HG03108 (cell line): ENCODE measurements around the gene ARID3A.

Experiments
- ATAC-seq: cut with Tn5 transposase; IDR thresholded peaks from one replicate; pipeline ENCODE4 v1.9.1; 2021; ENCODE audit warnings: moderate library complexity; ENCODE audit not compliant: unreplicated experiment

The ARID3A gene

DNA sequence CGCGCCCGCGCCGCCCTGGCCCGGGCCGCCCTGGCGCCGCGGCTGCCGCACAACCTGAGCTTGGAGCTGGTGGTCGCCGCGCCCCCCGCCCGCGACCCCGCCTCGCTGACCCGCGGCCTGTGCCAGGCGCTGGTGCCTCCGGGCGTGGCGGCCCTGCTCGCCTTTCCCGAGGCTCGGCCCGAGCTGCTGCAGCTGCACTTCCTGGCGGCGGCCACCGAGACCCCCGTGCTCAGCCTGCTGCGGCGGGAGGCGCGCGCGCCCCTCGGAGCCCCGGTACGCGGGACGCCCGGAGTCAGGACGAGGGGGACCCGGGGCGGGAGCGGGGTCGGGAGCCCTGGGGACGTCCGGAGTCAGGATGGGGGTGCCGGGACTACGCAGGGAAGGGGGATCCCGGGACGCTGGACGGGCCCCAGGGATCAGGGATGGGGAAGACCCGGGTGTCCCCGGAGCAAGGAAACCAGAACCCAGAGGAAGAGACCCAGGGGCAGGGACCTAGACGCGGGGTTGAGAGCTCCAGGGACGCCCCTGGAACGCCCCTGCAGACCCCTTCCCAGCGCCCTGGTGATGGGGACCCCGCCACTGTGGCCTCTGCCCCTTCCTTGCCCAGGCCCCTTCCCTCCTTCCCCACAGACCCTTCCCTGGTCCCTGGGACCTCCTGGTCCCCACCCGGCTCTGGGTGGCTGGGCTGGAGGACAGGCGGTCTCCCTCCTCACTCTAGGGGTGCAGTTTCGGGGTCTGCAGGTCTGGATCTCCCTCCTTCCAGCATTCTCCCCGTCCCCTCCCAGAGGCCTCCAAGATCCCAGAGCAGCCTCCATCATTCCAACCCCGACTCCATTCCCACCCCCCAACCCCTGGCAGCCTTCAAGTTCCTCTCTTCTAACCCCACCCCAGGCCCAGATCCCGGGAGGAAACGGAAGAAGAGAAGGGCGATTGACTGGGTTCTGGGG lies 75.0 kb downstream of the ARID3A start:
- no peak for ATAC-seq

- no peak for ATAC-seq
Observed at GRCh38 chr19:1001538-1002166, 75.8 kb downstream of the ARID3A start.

- ATAC-seq = no peak
Observed at GRCh38 chr19:1002600-1002999, 76.8 kb downstream of the ARID3A start.

- no peak for ATAC-seq
Observed at GRCh38 chr19:1003283-1003682, 77.4 kb downstream of the ARID3A start.

- no peak for ATAC-seq
Observed at GRCh38 chr19:1004204-1004802, 78.5 kb downstream of the ARID3A start.

DNA sequence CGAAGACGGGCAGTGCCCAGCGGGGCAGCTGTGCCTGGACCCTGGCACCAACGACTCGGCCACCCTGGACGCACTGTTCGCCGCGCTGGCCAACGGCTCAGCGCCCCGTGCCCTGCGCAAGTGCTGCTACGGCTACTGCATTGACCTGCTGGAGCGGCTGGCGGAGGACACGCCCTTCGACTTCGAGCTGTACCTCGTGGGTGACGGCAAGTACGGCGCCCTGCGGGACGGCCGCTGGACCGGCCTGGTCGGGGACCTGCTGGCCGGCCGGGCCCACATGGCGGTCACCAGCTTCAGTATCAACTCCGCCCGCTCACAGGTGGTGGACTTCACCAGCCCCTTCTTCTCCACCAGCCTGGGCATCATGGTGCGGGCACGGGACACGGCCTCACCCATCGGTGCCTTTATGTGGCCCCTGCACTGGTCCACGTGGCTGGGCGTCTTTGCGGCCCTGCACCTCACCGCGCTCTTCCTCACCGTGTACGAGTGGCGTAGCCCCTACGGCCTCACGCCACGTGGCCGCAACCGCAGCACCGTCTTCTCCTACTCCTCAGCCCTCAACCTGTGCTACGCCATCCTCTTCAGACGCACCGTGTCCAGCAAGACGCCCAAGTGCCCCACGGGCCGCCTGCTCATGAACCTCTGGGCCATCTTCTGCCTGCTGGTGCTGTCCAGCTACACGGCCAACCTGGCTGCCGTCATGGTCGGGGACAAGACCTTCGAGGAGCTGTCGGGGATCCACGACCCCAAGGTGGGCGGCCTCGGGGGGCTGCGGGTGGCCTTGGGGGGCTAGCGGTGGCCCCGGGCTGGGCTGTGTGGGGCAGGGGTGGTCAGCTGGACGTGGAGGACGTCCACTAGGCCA lies 79.2 kb downstream of the ARID3A start:
- no peak for ATAC-seq

GRCh38 chr19:1006711-1007398 lies 81.0 kb downstream of the ARID3A start:
- ATAC-seq = no peak

DNA sequence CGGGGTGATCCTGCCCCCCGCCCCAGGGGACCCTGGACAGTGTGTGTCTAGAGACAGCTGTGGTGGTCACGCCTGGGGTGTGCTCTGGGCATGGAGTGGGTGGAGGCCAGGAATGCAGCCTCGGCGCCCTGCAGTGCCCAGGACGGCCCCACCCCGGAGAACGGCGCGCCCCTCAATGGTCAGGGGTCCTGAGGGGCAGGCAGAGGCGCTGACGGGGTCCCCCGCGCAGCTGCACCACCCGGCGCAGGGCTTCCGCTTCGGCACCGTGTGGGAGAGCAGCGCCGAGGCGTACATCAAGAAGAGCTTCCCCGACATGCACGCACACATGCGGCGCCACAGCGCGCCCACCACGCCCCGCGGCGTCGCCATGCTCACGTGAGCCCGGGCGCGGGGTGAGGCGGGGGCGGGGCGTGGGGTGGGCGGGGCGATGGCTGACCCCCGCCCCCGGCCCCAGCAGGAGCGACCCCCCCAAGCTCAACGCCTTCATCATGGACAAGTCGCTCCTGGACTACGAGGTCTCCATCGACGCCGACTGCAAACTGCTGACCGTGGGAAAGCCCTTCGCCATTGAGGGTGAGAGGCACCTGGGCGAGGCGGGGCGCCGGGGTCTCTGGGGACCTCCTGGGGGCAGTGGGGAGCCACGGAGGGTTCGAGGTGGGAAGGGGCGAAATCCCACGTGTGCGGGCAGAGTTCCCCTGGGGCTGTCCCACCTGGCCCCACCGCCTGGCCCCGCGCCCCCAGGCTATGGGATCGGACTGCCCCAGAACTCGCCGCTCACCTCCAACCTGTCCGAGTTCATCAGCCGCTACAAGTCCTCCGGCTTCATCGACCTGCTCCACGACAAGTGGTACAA lies 81.8 kb downstream of the ARID3A start:
- no peak for ATAC-seq

DNA sequence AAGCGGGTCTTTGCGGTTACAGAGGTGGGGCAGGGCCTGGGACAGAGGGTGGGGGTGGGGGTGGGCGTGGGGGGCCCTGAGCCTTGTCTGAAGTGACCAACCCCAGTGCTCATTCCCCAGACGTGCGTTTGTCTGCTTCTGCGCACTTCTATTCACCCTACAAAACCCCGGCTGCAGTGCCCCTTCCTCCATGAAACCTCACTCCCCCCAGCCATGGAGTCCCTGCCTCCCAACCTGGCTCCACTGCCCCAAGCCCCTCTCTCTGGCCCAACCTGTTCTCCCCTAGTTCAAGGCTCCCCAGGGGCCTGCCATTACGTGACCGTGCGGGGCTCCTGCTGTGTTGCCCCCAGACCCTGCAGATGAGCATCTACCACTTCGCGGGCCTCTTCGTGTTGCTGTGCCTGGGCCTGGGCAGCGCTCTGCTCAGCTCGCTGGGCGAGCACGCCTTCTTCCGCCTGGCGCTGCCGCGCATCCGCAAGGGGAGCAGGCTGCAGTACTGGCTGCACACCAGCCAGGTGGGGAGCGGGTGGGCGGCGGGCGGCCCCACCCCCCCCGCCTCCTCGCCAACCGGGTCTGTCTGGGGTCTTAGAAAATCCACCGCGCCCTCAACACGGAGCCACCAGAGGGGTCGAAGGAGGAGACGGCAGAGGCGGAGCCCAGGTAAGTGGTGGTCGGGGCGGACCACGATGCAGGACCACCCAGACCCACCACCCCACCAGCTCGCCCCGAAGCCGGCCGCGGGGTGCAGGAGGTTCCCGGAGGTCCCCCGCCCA lies 82.6 kb downstream of the ARID3A start:
- ATAC-seq = no peak

DNA sequence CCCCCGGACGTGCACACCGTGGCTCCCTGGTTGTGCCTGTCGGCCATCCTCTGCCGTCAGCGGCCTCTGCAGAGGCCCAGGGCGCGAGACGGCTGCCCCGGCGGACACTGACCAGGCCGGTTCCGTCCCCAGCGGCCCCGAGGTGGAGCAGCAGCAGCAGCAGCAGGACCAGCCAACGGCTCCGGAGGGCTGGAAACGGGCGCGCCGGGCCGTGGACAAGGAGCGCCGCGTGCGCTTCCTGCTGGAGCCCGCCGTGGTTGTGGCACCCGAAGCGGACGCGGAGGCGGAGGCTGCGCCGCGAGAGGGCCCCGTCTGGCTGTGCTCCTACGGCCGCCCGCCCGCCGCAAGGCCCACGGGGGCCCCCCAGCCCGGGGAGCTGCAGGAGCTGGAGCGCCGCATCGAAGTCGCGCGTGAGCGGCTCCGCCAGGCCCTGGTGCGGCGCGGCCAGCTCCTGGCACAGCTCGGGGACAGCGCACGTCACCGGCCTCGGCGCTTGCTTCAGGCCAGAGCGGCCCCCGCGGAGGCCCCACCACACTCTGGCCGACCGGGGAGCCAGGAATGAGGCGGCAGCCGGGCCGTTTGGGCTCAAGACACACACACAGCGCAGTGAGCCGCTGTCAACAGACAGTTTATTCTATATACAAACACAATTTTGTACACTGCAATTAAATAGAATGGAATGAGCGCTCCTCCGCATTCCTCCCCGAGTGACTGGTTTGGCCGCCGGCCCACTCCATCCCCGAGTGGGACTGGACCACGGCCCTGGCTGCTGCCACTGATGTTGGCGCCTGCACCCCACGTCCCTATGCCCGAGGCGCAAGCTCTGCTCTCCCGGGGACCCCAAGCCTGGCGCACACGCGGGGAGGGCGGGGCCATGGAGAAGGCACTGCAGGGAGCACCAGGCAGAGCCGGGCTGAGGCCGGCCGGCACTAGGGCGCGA lies 83.5 kb downstream of the ARID3A start:
- ATAC-seq = no peak

DNA sequence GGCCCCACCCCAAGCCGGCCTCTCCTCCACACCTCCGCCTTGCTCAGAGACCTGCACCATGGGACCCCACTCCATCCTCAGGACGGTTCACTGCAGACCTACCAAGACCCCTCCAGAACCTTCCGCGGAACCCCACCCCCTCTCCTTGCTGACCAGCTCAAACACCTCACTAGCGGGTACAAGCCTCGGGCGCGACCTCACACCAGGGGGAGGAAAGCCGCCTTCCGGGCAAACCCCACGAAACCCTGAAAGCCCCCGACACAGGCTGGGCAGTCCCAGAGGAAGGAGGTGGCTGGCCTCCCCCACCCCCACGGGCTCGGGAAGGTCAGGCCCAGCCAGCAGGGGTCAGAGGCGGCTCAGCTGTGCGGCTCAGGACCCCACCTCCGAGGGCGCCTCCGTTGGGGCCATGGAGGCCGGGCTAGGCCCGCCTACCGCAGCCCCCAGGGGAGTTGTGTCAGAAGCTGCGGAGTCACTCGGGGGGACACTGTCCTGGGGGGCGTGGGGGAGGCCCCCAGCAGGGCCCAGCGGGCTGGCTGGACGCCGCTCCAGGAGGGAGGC lies 84.2 kb downstream of the ARID3A start:
- no peak for ATAC-seq

DNA sequence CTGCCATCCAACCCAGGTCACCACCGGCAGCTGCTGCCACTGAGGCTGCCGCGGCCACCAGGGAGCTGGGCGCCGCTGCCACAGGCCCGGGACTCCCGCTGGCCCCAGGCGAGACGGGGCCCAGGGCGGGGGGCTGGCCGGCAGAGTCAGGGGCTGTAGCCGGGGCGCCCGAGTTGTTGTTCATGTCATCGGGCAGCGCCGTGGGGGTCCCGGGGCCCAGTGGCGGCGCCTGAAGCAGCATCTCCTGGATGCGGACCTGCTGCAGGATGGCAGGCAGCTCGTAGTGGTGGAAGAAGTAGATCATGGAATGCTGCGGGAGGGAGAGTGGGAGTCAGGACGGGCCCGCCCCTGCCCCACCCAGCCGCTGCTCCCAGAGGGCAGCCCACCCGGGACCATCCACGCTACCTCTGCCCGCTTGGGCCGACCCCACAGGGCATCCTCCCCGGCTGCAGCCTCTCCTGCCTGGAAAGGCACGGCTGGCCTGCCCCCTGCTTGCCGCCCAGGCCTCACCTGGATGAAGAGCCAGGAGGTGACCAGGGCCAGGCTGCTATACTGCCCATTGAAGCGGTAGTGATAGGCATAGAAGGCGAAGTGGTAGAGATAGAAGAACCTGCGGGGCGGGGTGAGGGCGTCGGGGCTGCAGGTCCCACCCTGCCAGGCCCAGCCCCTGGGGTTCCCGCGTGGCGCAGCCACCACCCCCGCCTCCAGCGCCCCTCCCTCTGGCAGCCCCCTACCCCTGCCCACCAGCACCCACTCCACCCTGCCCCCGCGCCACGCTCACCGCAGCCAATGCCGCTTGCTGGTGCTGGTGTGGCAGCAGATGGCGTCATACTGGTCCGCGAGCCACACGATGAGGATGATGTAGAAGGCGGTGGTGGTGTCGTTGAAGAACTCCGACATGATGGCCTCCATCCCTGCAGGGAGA lies 85.0 kb downstream of the ARID3A start:
- no peak for ATAC-seq

DNA sequence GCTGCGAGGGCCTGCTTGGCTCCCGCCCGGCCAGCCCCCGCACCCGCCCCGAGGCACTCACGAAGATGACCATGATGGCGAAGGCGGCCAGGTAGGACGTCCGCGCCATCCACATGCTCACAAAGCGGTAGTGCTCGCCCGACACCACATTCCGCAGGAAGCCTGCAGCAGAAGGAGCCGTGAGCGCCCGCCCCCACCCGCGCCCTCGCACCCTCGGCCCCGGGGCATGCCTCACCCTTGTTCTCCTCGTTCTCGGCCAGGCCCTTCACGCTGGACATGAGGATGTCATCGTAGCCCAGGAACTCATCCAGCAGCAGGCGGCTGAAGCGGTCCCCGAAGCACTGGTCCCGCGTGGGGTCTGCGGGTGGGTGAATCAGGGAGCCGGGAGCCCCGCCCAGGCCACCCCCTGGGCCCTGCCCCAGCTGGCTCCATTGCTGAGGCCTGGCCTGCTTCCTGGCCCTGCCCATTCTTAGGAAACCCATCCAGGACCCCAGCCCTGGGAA lies 86.0 kb downstream of the ARID3A start:
- no peak for ATAC-seq

DNA sequence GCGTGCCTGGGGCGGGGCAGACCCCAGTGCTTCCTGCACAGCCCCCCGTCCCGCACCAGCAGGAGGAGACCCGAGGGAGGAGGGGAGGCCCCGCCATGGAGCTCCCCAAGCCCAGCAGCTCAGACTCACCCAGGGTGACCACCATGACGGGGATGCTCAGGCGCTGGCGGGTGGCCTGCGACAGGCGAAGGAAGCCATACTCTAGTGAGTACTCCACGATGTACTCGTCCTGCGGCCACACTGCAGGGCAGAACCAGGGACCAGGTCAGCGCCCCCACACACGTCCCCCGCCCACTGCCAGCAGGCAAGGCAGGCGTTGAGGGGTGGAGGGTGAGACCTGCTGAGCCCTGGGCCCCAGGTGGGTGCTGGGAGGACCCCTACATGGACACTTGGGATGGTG lies 86.5 kb downstream of the ARID3A start:
- ATAC-seq = no peak

DNA sequence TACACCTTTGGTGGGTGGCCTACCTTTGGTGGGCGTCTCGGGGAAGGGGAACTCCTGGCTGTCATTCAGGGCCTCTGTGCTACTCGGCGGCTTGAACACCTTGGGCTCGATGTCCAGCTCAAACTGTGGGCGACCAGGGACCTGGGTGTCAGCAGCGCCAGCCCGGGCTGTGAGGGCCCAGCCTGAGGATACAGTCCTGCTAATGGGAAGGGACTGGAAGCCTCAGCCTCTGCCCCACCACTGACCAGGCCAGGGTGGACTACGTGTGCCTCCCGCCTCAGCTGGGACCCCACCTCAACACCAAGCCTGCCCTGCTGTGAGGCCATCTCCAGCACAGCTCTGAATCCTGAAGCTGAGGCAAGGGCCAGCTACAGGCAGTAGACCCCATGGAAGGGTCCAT lies 87.4 kb downstream of the ARID3A start:
- ATAC-seq = no peak
